Natural killer cell treated with Interleukin-12 subunit alpha and Interleukin-12 subunit beta and Interleukin-15 and Interleukin-18, amount 100 ng/mL, for 72 hours (primary cell): Measurements from ENCODE around the gene NUP62. TPM values are rescaled to one million over a fixed set of nuclear protein-coding genes. Genes with fewer than 3 reads are reported as not detected.
A peak's percentile ranks its signal among the peaks of the same experiment; 100 is the strongest.
"Not testable (repeated sequence)": the region's sequence is repeated elsewhere in the genome, so short reads cannot be mapped to it uniquely, and the experiment has no call there.

ENCODE experiments used
- ATAC-seq, 2 donors: fragments of 150-1000 bp; cut with Tn5 transposase in 1 of 2; sonication (Bioruptor Pico), chemical (Tn5 transposase) in 1 of 2; 2 replicates each; pipeline ENCODE4 v1.10.0; 2021
- DNase-seq: peaks from one replicate; pipeline ENCODE4 v3.0.0; 2022; ENCODE audit warnings: low spot score
- H3K27ac Mint-ChIP-seq, 2 donors: 1 replicate in 1 of 2; 2 replicates in 1 of 2; pipeline ENCODE4 v1.8.0; 2022; ENCODE audit warnings: mixed read lengths in 2 of 2, mild to moderate bottlenecking in 1 of 2, moderate library complexity in 1 of 2
- H3K27me3 Mint-ChIP-seq, 2 donors: 1 replicate in 1 of 2; 2 replicates in 1 of 2; pipeline ENCODE4 v1.8.0; 2022; ENCODE audit warnings: mixed read lengths in 2 of 2
- H3K36me3 Mint-ChIP-seq: one replicate; pipeline ENCODE4 v1.8.0; 2022; ENCODE audit warnings: mixed read lengths
- H3K4me1 Mint-ChIP-seq, 2 donors: 1 replicate in 1 of 2; 2 replicates in 1 of 2; pipeline ENCODE4 v1.8.0; 2022; ENCODE audit warnings: low read depth in 2 of 2, mixed read lengths in 2 of 2, mild to moderate bottlenecking in 1 of 2
- H3K4me3 Mint-ChIP-seq: one replicate; pipeline ENCODE4 v1.8.0; 2022; ENCODE audit warnings: mixed read lengths
- H3K9me3 Mint-ChIP-seq: 2 replicates; pipeline ENCODE4 v1.8.0; 2022; ENCODE audit warnings: mixed read lengths
- total RNA-seq, 2 donors: library from RNA; stranded (reverse); gene quantifications; one replicate each; pipeline ENCODE4 v1.2.3, GENCODE V29; 2022

The NUP62 gene
- total RNA-seq, 2 donors from 2014 or later = 109 to 187 TPM

GRCh38 chr19:49927526-49928264 lies 1.6 kb downstream of the NUP62 start:
- no peak for ATAC-seq
- Mint-ChIP-seq H3K4me1 (peaks cover 58 to 63% of the 10 kb centered on the region in 2 donors), H3K9me3 (peaks cover 4% of the 10 kb centered on the region), H3K4me3 (peak overlapping the region; percentile 97), H3K27ac (peak overlapping the region; percentile 89 to 93), H3K27me3 (no peaks in the 10 kb centered on the region), H3K36me3 (peaks cover 24% of the 10 kb centered on the region)
- DNase-seq = no peak

GRCh38 chr19:49926515-49926914 lies 2.8 kb downstream of the NUP62 start:
- Mint-ChIP-seq H3K27ac (no peak overlapping the region), H3K36me3 (peaks cover 24% of the 10 kb centered on the region), H3K27me3 (no peaks in the 10 kb centered on the region), H3K9me3 (no peaks in the 10 kb centered on the region), H3K4me1 (peaks cover 58 to 61% of the 10 kb centered on the region in 2 donors), H3K4me3 (peak overlapping the region; percentile 32)
- DNase-seq (no peak), ATAC-seq (no peak)

- Mint-ChIP-seq H3K4me3 (no peak overlapping the region), H3K27ac (no peak overlapping the region), H3K4me1 (peaks cover 53 to 56% of the 10 kb centered on the region in 2 donors), H3K36me3 (peaks cover 24% of the 10 kb centered on the region), H3K27me3 (no peaks in the 10 kb centered on the region), H3K9me3 (no peaks in the 10 kb centered on the region)
- DNase-seq = peak; percentile 2
- no peak for ATAC-seq
Observed at GRCh38 chr19:49925486-49925885, 3.8 kb downstream of the NUP62 start.

GRCh38 chr19:49924881-49925210 lies 4.5 kb downstream of the NUP62 start:
- DNase-seq, ATAC-seq, H3K4me3 Mint-ChIP-seq, H3K27me3 Mint-ChIP-seq, H3K9me3 Mint-ChIP-seq, H3K27ac Mint-ChIP-seq: not testable (repeated sequence)
- Mint-ChIP-seq H3K4me1 (peaks cover 51 to 53% of the 10 kb centered on the region in 2 donors), H3K36me3 (peaks cover 24% of the 10 kb centered on the region)

GRCh38 chr19:49924004-49924880 lies 5.1 kb downstream of the NUP62 start:
- no peak for ATAC-seq
- Mint-ChIP-seq H3K27me3 (no peaks in the 10 kb centered on the region), H3K27ac (no peak overlapping the region), H3K36me3 (peaks cover 22% of the 10 kb centered on the region), H3K4me1 (peaks cover 45 to 50% of the 10 kb centered on the region in 2 donors), H3K4me3 (no peak overlapping the region), H3K9me3 (no peaks in the 10 kb centered on the region)
- DNase-seq = peak; percentile 62

- Mint-ChIP-seq H3K4me1 (peaks cover 37 to 47% of the 10 kb centered on the region in 2 donors), H3K4me3 (no peak overlapping the region), H3K36me3 (peaks cover 13% of the 10 kb centered on the region), H3K27me3 (no peaks in the 10 kb centered on the region), H3K27ac (no peak overlapping the region), H3K9me3 (no peaks in the 10 kb centered on the region)
- no peak for ATAC-seq
- DNase-seq = peak; percentile 45
Observed at GRCh38 chr19:49923055-49924003, 6.0 kb downstream of the NUP62 start.

GRCh38 chr19:49921871-49922795 lies 7.2 kb downstream of the NUP62 start:
- H3K4me1 Mint-ChIP-seq = peaks cover 29 to 40% of the 10 kb centered on the region in 2 donors
- peak overlapping the region; percentile 62 for H3K4me3 Mint-ChIP-seq
- H3K36me3 Mint-ChIP-seq = peaks cover 4% of the 10 kb centered on the region
- H3K9me3 Mint-ChIP-seq = no peaks in the 10 kb centered on the region
- DNase-seq (peak; percentile 60), ATAC-seq (peak; percentile 82 to 83)
- no peaks in the 10 kb centered on the region for H3K27me3 Mint-ChIP-seq
- H3K27ac Mint-ChIP-seq = peak overlapping the region; percentile 48 to 81

GRCh38 chr19:49920624-49921363 lies 8.5 kb downstream of the NUP62 start:
- ATAC-seq (no peak), DNase-seq (peak; percentile 42)
- Mint-ChIP-seq H3K4me1 (peaks cover 29 to 39% of the 10 kb centered on the region in 2 donors), H3K27ac (peak overlapping the region; percentile 48 to 81), H3K4me3 (no peak overlapping the region), H3K36me3 (peaks cover 4% of the 10 kb centered on the region), H3K27me3 (no peaks in the 10 kb centered on the region), H3K9me3 (no peaks in the 10 kb centered on the region)

- no peaks in the 10 kb centered on the region for H3K9me3 Mint-ChIP-seq
- H3K27me3 Mint-ChIP-seq = no peaks in the 10 kb centered on the region
- peaks cover 6% of the 10 kb centered on the region for H3K36me3 Mint-ChIP-seq
- H3K4me1 Mint-ChIP-seq = peaks cover 38 to 46% of the 10 kb centered on the region in 2 donors
- H3K27ac Mint-ChIP-seq = peak overlapping the region in 1 of 2 donors; percentile 60
- ATAC-seq (no peak), DNase-seq (no peak)
- H3K4me3 Mint-ChIP-seq = no peak overlapping the region
Observed at GRCh38 chr19:49918089-49918488, 11.2 kb downstream of the NUP62 start.

GRCh38 chr19:49916839-49917733 lies 12.2 kb downstream of the NUP62 start:
- H3K4me1 Mint-ChIP-seq = peaks cover 42 to 47% of the 10 kb centered on the region in 2 donors
- H3K36me3 Mint-ChIP-seq = peaks cover 6% of the 10 kb centered on the region
- no peaks in the 10 kb centered on the region for H3K27me3 Mint-ChIP-seq
- H3K4me3 Mint-ChIP-seq = no peak overlapping the region
- DNase-seq (no peak), ATAC-seq (no peak)
- H3K27ac Mint-ChIP-seq = peak overlapping the region in 1 of 2 donors; percentile 57
- no peaks in the 10 kb centered on the region for H3K9me3 Mint-ChIP-seq

GRCh38 chr19:49915271-49915670 lies 14.0 kb downstream of the NUP62 start:
- H3K27ac Mint-ChIP-seq = peak overlapping the region in 1 of 2 donors; percentile 32
- H3K4me1 Mint-ChIP-seq = peaks cover 41 to 44% of the 10 kb centered on the region in 2 donors
- ATAC-seq (no peak), DNase-seq (no peak)
- H3K27me3 Mint-ChIP-seq = no peaks in the 10 kb centered on the region
- H3K36me3 Mint-ChIP-seq = peaks cover 6% of the 10 kb centered on the region
- H3K4me3 Mint-ChIP-seq = no peak overlapping the region
- no peaks in the 10 kb centered on the region for H3K9me3 Mint-ChIP-seq
